ENCODE measurements around the gene FAM120A. TPM values are rescaled to one million over a fixed set of nuclear protein-coding genes. Genes with fewer than 3 reads are reported as not detected.

FAM120A gene
- total RNA-seq, 6 experiments from 2014 or later: 61.9 to 92.1 (median 76.0) TPM

DNA sequence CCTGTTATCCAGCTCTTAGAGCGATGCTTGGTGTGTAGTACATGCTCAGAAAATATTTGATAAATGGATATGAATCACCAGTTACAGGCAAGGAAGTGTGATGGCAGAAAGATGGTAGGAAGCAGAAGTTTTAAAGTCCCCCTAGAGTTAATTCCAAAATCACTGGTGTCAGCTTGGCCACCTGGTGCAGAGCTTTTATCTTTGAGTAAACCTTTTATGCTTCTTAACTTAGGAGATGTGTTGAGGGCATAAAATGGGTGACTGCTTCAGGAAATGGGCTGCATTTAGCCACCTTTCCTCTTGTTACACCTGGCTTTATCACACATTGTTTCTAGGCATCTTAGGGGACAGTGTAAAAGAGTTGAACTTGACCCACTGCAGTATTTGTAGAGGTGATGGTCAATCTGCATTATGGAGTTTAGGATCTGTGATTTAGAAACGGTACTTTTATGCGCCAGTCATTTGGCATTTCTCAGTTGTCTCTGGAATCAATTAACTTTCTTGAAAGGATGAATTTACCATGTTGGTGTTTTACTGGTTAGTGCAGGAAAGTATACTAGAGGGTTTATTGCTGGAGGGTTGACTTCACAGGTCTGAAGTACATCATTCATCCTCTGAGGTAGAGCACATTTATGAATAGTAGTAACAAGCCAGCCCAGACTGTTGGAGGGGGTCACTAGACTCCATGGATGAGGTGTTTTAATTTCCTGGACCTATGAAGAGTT is 9.4 kb downstream of the FAM120A start:
- Histone ChIP-seq H3K36me3 (no peaks in the 10 kb centered on the region), H3K9me3 (no peaks in the 10 kb centered on the region), H3K27ac (no peak overlapping the region), H3K4me1 (peaks cover 0 to 39% (median 12%) of the 10 kb centered on the region in 4 donors), H3K27me3 (no peaks in the 10 kb centered on the region), H3K4me3 (no peak overlapping the region)
- DNase-seq (no peak), ATAC-seq (no peak)
- WGBS (ENCODE audit: insufficient coverage, low coverage, low lambda C conversion rate, missing lambda C conversion rate): 100% methylated on average over 3 of the region's 3 CpGs
- intact Hi-C loops (cut with DNase I): no loop called here
- TF ChIP-seq, protein P1, sequence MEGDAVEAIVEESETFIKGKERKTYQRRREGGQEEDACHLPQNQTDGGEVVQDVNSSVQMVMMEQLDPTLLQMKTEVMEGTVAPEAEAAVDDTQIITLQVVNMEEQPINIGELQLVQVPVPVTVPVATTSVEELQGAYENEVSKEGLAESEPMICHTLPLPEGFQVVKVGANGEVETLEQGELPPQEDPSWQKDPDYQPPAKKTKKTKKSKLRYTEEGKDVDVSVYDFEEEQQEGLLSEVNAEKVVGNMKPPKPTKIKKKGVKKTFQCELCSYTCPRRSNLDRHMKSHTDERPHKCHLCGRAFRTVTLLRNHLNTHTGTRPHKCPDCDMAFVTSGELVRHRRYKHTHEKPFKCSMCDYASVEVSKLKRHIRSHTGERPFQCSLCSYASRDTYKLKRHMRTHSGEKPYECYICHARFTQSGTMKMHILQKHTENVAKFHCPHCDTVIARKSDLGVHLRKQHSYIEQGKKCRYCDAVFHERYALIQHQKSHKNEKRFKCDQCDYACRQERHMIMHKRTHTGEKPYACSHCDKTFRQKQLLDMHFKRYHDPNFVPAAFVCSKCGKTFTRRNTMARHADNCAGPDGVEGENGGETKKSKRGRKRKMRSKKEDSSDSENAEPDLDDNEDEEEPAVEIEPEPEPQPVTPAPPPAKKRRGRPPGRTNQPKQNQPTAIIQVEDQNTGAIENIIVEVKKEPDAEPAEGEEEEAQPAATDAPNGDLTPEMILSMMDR (IDR thresholded peaks at IDR 0.05): no peak
- TF ChIP-seq POLR2A (IDR thresholded peaks at IDR 0.05): no peak

DNA sequence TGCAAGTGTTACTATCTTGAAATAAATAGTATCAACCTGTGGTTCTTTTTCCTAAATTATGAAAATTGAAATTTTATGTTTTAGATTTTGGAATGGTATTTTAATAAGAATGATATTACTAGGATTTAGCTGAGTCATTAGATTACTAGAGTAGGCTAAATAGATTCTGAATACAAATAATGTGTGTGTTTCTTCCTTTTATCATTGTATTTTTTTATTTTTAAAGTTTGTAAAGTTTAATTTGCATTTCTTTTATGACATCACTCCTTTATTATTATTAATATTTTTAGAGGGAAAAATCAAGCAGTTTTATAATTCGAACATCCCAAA is 9.9 kb downstream of the FAM120A start:
- H3K27me3 ChIP-seq: no peaks in the 10 kb centered on the region
- H3K4me3 ChIP-seq: no peak overlapping the region
- DNase-seq: no peak
- no peak overlapping the region for H3K27ac ChIP-seq
- no peaks in the 10 kb centered on the region for H3K9me3 ChIP-seq
- 72% methylated on average over 1 of the region's 1 CpG for WGBS (ENCODE audit: insufficient coverage, low coverage, low lambda C conversion rate, missing lambda C conversion rate)
- H3K4me1 ChIP-seq: peaks cover 0 to 39% (median 11%) of the 10 kb centered on the region in 4 donors
- no peak for ATAC-seq
- intact Hi-C loops (cut with DNase I): no loop called here
- TF ChIP-seq, protein P1 (IDR thresholded peaks at IDR 0.05): no peak
- no peaks in the 10 kb centered on the region for H3K36me3 ChIP-seq

DNA sequence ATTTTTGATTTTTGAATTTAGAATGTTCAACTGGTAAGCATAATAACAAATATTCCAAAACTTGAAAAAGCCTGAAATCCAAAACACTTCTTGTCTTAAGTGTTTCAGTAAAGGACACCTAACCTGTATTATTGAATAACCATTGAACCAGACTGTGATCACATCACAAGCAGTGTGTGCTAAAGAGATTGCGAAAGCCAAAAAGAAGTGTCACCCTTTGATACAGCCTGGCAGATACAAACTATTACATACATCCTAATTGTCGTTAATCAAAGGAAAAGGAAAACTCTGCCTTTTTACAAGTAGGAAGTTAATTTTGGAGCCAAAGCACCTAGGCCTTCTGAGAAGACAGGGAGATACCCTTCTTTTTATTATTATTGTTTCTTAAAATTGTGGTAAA is 10.3 kb downstream of the FAM120A start:
- H3K27me3 ChIP-seq: no peaks in the 10 kb centered on the region
- H3K36me3 ChIP-seq: no peaks in the 10 kb centered on the region
- ATAC-seq (peak; percentile 69 to 75 (median 73)), DNase-seq (no peak)
- no peak overlapping the region for H3K27ac ChIP-seq
- TF ChIP-seq, protein P1 (IDR thresholded peaks at IDR 0.05): no peak
- TF ChIP-seq POLR2A (IDR thresholded peaks at IDR 0.05): no peak
- intact Hi-C loops (cut with DNase I): no loop called here
- WGBS (ENCODE audit: insufficient coverage, low coverage, low lambda C conversion rate, missing lambda C conversion rate): 32% methylated on average over 2 of the region's 2 CpGs
- no peak overlapping the region for H3K4me3 ChIP-seq
- H3K9me3 ChIP-seq: no peaks in the 10 kb centered on the region
- peaks cover 0 to 40% (median 12%) of the 10 kb centered on the region in 4 donors for H3K4me1 ChIP-seq

DNA sequence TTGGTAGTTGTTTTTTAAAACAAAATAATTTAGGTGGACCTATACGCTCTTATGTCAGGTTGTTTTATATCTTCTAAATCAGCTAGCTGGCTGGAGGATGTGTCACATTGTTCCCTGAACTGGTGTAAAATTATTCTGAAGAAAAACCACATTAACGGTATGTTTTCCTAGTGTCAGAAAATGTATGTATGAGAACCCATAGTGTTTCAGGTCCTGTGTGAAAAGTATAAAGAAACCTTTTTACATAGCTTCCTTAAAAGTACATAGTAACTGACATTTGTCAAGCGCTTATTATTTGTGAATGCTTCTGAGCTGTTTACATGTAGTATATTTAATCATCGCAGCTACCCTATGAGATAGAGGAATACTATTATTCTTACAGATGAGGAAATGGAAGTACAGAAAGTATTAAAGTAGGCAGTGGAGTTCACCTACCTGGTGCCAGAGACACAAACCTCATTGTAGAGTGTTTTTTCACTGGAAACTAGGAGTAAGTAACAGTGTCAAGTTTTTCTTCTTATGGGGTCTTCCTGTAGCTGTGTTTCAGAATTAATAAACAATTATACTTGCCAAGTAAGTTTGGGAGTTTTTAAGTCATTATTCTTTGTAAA is 12.3 kb downstream of the FAM120A start:
- ATAC-seq (no peak), DNase-seq (no peak)
- H3K27me3 ChIP-seq: no peaks in the 10 kb centered on the region
- H3K4me3 ChIP-seq: no peak overlapping the region
- intact Hi-C loops (cut with DNase I): no loop called here
- H3K9me3 ChIP-seq: no peaks in the 10 kb centered on the region
- no peak for TF ChIP-seq POLR2A (IDR thresholded peaks at IDR 0.05)
- TF ChIP-seq, protein P1 (IDR thresholded peaks at IDR 0.05): no peak
- WGBS (ENCODE audit: insufficient coverage, low coverage, low lambda C conversion rate, missing lambda C conversion rate): 73% methylated on average over 4 of the region's 4 CpGs
- H3K36me3 ChIP-seq: no peaks in the 10 kb centered on the region
- H3K4me1 ChIP-seq: peaks cover 3 to 48% (median 23%) of the 10 kb centered on the region in 4 donors
- no peak overlapping the region for H3K27ac ChIP-seq
